ENCODE results near the gene LHX3.

GRCh38 chr9:136252846-136253245 lies 47.9 kb upstream of the LHX3 start:
- TF ChIP-seq CTCF (IDR thresholded peaks at IDR 0.05) (no peak), POLR2A (IDR thresholded peaks at IDR 0.05) (no peak)

All from uterus (tissue), 2 donors.